Activated CD4-positive, alpha-beta memory T cell treated with anti-CD3 and anti-CD28 coated beads, Interleukin-2, amount 10 ng/mL, durations not matched to agents 7 days and 5 days (primary cell): ENCODE measurements around the gene SLC38A1. TPM values are rescaled to one million over a fixed set of nuclear protein-coding genes. Genes with fewer than 3 reads are reported as not detected.

ENCODE experiments used
- total RNA-seq, 2 experiments: library from RNA; stranded (reverse); gene quantifications; one replicate each; pipeline ENCODE4 v1.2.3, GENCODE V29; 2021

The SLC38A1 gene
- total RNA-seq, 2 experiments from 2014 or later = 209 to 214 TPM

Other genes with a start within 250 kb of the SLC38A1 start
- 100 to 1,000 TPM; 265 to 267 TPM for gene SLC38A2, start 103.7 kb upstream of the SLC38A1 start, total RNA-seq